ENCODE results near the gene RABEP1.

Gene RABEP1

GRCh38 chr17:5272322-5272721 lies 9.8 kb upstream of the RABEP1 start:
- no peak for DNase-seq (ENCODE audit: low spot score)

DNA sequence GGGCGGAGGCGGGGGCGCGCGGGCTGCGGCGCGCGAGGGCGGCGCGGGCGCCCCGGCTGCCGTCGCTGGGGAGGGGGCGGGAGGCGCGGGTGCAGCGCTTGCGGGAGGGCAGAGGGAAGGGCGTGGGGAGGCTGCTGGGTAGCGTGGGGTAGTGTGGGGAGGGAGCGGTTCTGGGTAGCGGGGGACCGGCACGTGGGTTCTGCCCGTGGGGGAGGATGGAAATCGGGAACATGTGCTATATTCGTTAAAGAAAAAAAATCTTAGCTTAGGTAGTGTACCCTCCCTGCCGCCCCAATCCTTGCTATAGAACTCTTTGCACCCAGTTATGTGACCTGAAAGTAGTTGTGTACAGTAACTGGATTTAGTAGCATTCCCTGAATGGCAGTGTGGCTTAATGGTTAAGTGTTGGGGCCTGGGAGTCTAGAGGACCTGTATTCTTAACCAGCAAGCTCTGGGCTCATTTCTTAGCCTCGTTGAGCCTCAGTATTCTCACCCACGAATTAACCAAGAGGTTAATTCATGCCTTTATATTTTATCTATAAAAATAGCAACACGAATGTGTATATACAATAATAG lies 646 bp downstream of the RABEP1 start:
- DNase-seq (ENCODE audit: low spot score): no peak

DNA sequence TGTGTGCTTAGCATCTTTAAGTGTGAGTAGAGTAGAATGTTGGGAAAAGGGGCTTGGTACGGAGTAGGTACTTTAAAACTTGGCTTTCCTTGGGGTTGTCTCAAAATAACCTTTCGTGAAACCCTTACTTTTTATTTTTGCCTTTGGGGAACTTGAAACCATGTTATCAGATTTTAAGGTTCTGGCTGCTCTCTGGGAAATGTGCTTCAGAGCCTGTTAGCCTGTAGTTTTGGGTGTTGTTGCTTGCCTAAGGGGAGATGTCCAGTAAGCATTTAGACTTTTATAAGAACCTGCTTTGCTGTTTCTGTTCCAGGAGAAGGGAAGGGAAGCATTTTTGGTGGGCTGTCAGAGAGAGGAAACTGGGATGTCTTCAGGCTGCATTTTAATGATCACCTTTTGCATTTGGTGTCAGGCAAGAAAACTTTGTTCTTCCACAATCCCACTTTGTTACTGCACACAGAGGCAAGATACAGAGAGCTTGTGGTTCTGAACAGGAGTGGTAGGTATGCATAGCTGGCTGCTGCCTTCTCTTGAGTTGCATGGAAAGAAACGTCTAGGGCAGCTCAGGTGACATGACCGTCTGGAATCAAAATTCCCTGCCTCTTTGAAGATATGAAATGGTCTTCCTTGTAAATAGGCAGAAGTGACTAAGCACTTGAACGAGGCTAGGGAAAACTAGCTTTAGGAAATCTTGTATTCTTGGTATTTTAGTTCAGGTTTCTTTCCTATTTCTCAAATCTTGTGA lies 1.7 kb downstream of the RABEP1 start:
- no peak for DNase-seq (ENCODE audit: low spot score)

DNA sequence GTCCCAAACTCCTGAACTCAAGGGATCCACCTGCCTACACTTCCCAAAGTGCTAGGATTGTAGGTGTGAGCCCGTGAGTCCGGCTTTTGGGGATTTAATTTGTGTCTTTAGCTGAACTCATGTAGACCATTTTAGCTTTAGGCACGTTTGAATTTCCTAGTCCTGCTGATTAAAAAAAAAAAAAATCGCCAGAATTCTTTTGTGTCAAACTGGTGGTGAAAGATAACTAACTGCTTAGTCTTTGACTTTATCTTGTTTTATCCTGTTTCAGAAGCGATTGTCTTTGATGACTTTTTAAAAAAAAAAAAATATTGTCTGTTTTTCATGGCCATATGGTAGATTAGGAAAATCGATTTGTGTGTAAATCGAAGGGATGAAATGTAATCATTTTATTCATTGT lies 2.6 kb downstream of the RABEP1 start:
- DNase-seq (ENCODE audit: low spot score): no peak

DNA sequence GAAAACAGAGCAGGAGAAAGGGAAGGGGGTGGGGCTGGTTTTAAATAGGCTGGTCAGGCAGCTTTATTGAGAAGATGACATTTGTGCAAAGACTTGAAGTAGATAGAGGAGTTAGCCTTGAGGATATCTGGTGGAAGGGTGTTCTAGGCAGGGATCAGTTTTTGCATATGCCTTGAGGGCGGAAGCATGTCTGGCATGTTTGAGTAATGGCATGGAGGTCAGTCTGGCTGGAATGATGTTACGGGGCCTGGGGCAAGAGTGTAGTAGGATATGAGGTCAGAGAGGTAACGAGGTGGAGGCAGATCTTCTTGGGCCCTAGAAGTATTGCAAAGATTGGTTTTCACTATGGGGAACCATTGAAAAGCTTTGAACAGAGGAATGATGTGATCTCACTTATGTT lies 4.8 kb downstream of the RABEP1 start:
- DNase-seq (ENCODE audit: low spot score): no peak

GRCh38 chr17:5291683-5292350 lies 9.7 kb downstream of the RABEP1 start:
- DNase-seq (ENCODE audit: low spot score): no peak

DNA sequence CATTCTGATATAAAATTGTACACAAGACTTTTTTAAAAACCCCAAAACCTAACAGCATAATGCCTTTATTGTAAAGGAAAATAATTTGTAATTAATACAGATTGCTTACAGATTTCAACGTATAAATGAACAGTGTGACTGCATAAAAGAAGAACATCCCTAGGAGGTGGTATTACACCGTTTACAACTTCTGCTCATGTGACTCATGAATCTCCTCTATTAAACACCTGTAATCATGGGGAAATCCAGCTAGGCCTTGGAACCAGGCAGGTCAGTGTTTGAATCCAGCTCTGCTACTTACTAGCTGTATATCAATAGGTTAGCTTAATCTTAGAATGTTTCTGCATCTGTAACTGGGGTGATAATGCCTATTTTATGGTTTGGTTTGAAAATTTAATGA lies 15.2 kb downstream of the RABEP1 start:
- no peak for DNase-seq (ENCODE audit: low spot score)

DNA sequence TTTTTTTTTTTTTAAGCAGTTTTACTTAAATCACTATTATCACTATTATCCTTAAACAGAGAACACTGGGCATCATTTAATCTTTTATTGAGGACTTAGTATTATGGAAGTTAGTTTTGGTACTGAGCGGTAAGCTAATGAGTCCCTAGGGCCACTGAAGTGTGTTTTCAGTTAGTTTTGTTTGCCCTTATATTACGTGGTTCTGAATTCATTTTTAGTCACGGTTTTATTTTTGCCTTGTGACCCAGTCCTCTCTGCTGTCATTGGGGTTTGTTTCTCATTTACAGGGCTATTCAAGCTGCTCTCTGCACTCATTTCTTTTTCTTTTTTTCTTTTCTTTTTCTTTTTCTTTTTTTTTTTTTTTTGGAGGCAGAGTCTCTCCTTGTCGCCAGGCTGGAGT lies 17.3 kb downstream of the RABEP1 start:
- DNase-seq (ENCODE audit: low spot score): no peak

DNA sequence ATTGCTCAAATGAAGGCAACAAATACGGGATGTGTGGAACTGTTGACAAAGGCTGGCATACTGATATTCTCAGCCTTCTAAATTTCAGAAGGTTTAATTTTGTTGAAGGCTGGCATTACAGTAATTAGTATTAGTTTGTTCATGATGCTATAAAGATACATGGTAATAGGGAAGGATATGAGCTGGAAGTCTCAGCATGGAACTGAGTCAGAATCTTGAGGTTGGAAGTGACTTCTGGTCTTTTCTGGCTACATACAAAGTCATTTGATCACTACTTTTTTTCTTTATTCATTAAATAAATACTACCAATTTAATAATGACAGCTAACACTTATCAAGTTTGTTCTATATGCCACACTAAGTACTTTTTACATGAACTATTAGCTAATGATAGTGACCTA lies 22.6 kb downstream of the RABEP1 start:
- DNase-seq (ENCODE audit: low spot score): no peak

- no peak for DNase-seq (ENCODE audit: low spot score)
Observed at GRCh38 chr17:5309851-5310250, 27.8 kb downstream of the RABEP1 start.

DNA sequence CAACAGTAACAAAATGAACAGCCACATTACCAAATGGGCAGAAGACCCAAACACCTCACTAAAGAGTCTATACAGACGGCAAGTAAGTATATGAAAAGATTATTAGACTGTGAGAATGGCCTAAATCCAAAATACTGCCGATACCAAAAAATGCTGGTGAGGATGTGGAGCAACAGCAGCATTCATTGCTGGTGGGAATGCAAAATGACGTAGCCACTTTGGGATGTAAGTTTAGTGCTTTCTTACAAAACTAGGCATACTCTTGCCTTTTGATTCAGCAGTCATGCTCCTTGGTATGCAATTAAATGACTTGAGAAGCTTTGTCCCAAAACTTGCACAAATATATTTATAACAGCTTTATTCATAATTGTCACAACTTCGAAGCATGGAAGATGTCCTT lies 43.8 kb downstream of the RABEP1 start:
- no peak for DNase-seq (ENCODE audit: low spot score)

DNA sequence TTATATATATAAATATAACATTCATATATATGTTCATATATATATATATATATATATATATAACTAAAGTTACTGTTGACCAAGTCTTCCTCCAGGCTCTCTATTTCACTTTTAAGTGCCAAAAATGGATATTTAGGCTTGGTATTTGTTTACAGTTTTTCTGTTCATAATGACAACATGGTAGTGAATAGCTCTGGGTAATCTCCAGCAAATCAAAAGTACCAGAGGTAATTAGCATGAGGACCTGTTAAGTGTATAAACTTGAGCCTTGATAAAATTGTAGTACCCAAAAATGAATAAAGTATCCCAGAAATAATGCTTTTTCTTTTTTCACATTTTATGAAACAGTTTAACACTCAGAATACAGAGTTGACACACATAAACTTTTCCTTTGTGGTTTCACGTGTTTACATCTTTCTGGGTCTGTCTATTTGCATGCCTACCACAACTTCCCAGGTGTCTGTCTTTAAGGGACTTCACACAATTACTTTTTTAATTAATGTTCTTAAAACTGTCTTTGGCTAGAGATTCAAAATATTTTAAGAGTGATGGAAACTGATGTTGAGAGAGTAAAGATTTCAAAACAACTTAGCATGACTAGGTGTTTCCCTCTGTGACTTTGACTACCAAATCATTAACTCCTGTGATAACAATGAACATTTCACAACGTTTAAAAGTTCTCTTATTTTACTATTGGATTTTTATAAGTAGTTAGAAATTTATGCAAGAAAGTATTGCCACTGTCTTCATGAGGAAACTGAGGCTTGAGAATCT lies 47.9 kb downstream of the RABEP1 start:
- DNase-seq (ENCODE audit: low spot score): no peak

DNA sequence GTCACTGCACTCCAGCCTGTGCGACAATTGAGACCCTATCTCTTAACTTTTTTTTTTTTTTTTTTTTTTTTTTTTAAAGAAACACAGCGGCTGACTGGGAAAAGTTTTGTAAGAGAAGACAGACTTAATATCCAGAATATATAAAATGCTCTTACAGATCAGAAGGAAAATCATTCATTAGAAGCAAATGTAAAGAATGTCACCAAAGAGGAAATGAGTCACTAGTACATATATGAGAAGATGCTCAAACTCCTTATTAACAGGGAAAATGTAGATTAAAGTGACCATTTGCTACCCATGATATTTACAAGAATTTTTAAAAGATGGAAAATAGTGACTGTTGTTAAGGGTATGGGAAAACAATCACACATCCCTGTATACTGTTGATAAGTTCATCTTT lies 48.9 kb downstream of the RABEP1 start:
- no peak for DNase-seq (ENCODE audit: low spot score)

DNA sequence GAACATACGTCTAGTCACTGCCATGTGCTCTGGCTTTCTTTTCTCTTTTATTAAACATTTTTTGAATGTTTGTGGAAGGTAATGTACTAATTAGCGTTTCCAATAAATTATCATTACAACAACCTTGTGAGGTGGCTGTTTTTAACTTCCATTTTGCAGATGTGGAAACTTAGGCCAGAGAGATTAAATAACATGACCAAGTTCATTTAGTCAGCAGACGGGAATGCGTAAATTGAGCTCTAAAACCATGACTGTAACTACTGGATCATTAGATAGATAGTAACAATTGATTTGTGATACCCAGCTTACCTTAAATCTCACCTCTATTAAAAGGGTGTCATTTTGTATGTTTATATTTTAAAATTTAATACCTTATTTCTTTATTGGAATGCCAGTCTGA lies 49.4 kb downstream of the RABEP1 start:
- no peak for DNase-seq (ENCODE audit: low spot score)

DNA sequence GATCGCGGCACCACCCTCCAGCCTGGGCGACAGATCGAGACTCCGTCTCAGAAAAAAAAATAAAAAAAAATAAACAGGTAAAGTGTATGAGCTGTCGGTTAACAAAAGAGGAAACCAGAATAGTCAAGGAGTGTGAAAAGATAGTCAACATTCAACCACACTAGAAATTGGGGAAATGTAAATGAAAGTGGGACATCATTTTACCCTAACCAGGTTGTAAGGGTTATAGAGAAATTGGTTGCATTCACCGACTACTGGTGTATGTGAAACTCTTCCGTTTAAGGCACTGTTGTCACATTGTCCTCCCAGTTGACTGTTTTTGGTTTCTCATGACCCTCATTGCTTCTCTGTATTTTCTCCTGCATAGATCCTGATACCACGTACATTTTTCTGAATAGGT lies 62.8 kb downstream of the RABEP1 start:
- no peak for DNase-seq (ENCODE audit: low spot score)

- DNase-seq (ENCODE audit: low spot score): no peak
Observed at GRCh38 chr17:5352681-5353289, 70.7 kb downstream of the RABEP1 start.

DNA sequence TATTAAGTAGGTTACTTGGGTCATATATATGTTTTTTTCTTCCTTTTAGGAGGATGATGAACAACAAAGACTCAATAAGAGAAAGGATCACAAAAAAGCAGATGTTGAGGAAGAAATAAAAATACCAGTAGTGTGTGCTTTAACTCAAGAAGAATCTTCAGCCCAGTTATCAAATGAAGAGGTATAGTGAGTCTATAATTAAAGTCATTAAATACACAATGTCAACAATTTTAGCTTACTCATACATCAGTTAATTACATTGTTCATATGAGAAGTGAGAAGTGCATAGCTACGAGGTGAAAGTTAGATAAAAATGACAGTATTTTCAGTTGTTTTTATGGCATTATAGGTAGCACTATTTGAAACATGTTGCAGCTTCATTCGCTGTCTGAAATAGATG lies 72.2 kb downstream of the RABEP1 start:
- no peak for DNase-seq (ENCODE audit: low spot score)

- DNase-seq (ENCODE audit: low spot score): no peak
Observed at GRCh38 chr17:5354886-5355415, 72.9 kb downstream of the RABEP1 start.

GRCh38 chr17:5355421-5356129 lies 73.5 kb downstream of the RABEP1 start:
- DNase-seq (ENCODE audit: low spot score): no peak

GRCh38 chr17:5361426-5361825 lies 79.3 kb downstream of the RABEP1 start:
- DNase-seq (ENCODE audit: low spot score): no peak

DNA sequence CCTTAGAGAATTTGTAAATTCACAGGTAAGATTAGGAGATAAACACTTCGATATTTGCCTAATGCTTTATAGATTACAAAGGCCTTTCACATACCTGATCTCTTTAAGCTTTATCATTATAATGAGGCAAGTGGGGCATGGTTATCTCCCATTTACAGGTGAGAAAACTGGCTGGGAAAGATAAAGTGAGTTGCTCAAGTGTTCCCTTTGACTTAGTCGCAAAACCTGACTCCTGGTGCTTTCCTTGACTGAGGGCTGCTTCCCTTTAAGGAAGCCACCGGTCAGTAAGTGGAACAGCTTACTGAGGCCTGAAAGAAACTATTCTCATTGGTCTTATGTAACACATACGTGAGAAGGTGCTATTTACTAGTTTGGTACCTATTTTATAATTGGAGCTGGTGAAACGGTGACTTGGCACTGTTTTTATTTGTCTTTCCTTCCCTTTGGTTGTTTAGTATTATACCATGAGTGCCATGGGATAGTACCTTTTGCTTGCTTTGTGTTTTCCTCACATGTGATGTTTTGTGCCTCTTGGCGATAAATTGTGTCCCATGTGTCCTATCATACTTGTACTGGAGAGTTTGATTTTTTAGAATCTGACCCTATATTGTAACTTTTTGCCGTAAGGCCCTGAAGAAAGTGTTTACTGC lies 80.2 kb downstream of the RABEP1 start:
- DNase-seq (ENCODE audit: low spot score): no peak

All from ecto neural progenitor cell (in vitro differentiated cells).